Trophoblast cell (in vitro differentiated cells and primary cell): ENCODE measurements around the gene CCDC185.

Experiments used
- DNase-seq, 2 donors: peaks; one replicate each; pipeline ENCODE4 v3.0.0-alpha.2; 2016
- H2AFZ ChIP-seq: 2 replicates; pipeline ENCODE4 v1.6.1; 2013; ENCODE audit warnings: low read length, moderate library complexity, mild to moderate bottlenecking; ENCODE audit not compliant: insufficient read depth, poor library complexity
- H2AK5ac ChIP-seq: 2 replicates; pipeline ENCODE4 v1.6.1; 2013; ENCODE audit warnings: mild to moderate bottlenecking, low read length
- H2BK120ac ChIP-seq: 2 replicates; pipeline ENCODE4 v1.6.1; 2013; ENCODE audit warnings: low read length, mild to moderate bottlenecking, moderate library complexity; ENCODE audit not compliant: insufficient read depth, poor library complexity
- H2BK12ac ChIP-seq: 2 replicates; pipeline ENCODE4 v1.6.1; 2013; ENCODE audit warnings: mild to moderate bottlenecking, low read length, moderate library complexity
- H2BK5ac ChIP-seq: 2 replicates; pipeline ENCODE4 v1.6.1; 2013; ENCODE audit warnings: low read length, low read depth, moderate library complexity, mild to moderate bottlenecking; ENCODE audit not compliant: poor library complexity
- H3K14ac ChIP-seq: 2 replicates; pipeline ENCODE4 v1.6.1; 2013; ENCODE audit warnings: mild to moderate bottlenecking, low read length
- H3K18ac ChIP-seq: 2 replicates; pipeline ENCODE4 v1.6.1; 2013; ENCODE audit warnings: mild to moderate bottlenecking, low read length
- H3K23ac ChIP-seq: 2 replicates; pipeline ENCODE4 v1.6.1; 2013; ENCODE audit warnings: low read length
- H3K27ac ChIP-seq: 2 replicates; pipeline ENCODE4 v1.5.1; 2013; ENCODE audit warnings: low read depth, mild to moderate bottlenecking, inconsistent platforms, low read length, moderate library complexity
- H3K27me3 ChIP-seq: 2 replicates; pipeline ENCODE4 v1.6.1; 2013; ENCODE audit warnings: inconsistent platforms, mild to moderate bottlenecking, low read length, moderate library complexity; ENCODE audit not compliant: insufficient read depth
- H3K36me3 ChIP-seq, 2 experiments: 1 replicate in 1 of 2; 2 replicates in 1 of 2; pipeline ENCODE4 v1.6.1; 2013; ENCODE audit warnings: low read length in 2 of 2, mild to moderate bottlenecking in 2 of 2, moderate library complexity in 1 of 2; ENCODE audit not compliant: insufficient read depth in 2 of 2, control insufficient read depth in 1 of 2
- H3K4ac ChIP-seq: 2 replicates; pipeline ENCODE4 v1.6.1; 2013; ENCODE audit warnings: low read depth, mild to moderate bottlenecking, low read length, moderate library complexity
- H3K4me1 ChIP-seq, 2 experiments: 1 replicate in 1 of 2; 2 replicates in 1 of 2; pipeline ENCODE4 v1.6.1; 2013; ENCODE audit warnings: low read length in 2 of 2, mild to moderate bottlenecking in 2 of 2, moderate library complexity in 1 of 2; ENCODE audit not compliant: insufficient read depth in 2 of 2, control insufficient read depth in 1 of 2
- H3K4me2 ChIP-seq: 2 replicates; pipeline ENCODE4 v1.6.1; 2013; ENCODE audit warnings: inconsistent platforms, mild to moderate bottlenecking, low read length, moderate library complexity
- H3K4me3 ChIP-seq: 2 replicates; pipeline ENCODE4 v1.5.1; 2013; ENCODE audit warnings: mild to moderate bottlenecking, low read depth, low read length, inconsistent platforms
- H3K79me1 ChIP-seq: one replicate; pipeline ENCODE4 v1.6.1; 2013; ENCODE audit warnings: low read length
- H3K79me2 ChIP-seq: 2 replicates; pipeline ENCODE4 v1.6.1; 2013; ENCODE audit warnings: low read length, mild to moderate bottlenecking; ENCODE audit not compliant: control insufficient read depth, insufficient read depth, poor library complexity
- H3K9ac ChIP-seq: 2 replicates; pipeline ENCODE4 v1.6.1; 2013; ENCODE audit warnings: mild to moderate bottlenecking, low read length
- H3K9me3 ChIP-seq: 2 replicates; pipeline ENCODE4 v1.6.1; 2013; ENCODE audit warnings: low read depth, mild to moderate bottlenecking, control low read depth, inconsistent platforms, low read length; ENCODE audit not compliant: insufficient read depth
- H4K12ac ChIP-seq: 2 replicates; pipeline ENCODE4 v1.6.1; 2013; ENCODE audit warnings: low read depth, mild to moderate bottlenecking, low read length, moderate library complexity
- H4K8ac ChIP-seq: 2 replicates; pipeline ENCODE4 v1.6.1; 2013; ENCODE audit warnings: low read depth, mild to moderate bottlenecking, low read length, moderate library complexity
- H4K91ac ChIP-seq: one replicate; pipeline ENCODE4 v1.6.1; 2013; ENCODE audit warnings: low read depth, mild to moderate bottlenecking, low read length, moderate library complexity
- WGBS: extraction: QIAGEN DNeasy Blood & Tissue Kit; methylation state at CpG from one replicate; pipeline ENCODE4 v1.1.7; 2013; ENCODE audit warnings: missing lambda C conversion rate; ENCODE audit not compliant: insufficient read length, insufficient coverage; ENCODE audit errors: extremely low coverage; 5-methylcytosine and 5-hydroxymethylcytosine counted together

The CCDC185 gene

DNA sequence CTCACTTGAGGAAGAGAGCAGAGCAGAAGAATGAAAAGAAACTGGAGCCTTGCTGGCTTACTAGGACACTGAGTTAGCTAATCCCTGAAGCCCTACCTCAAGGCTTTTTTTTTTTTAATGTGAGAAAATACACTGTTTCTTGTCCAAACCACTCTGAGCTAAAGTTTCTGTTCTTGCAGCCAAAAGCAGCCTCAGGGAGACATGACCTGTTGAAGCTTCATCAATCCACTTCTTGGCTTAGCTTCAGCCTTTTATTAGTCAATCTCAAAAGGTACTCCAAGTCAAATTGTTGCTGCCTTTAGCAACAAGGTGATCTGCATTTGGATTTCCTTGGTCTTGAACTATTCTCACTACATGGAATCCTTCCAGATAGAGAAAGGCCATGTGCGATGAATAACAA is 33.7 kb downstream of the CCDC185 start:
- Histone ChIP-seq H3K4me2 (no peak overlapping the region), H2AK5ac (no peak overlapping the region), H3K27me3 (no peaks in the 10 kb centered on the region), H2BK120ac (no peak overlapping the region), H3K4me3 (no peak overlapping the region), H3K4me1 (peaks cover 0 to 3% of the 10 kb centered on the region in 2 experiments), H3K23ac (no peak overlapping the region), H3K27ac (no peak overlapping the region), H3K14ac (no peak overlapping the region), H3K9me3 (peaks cover 2% of the 10 kb centered on the region), H3K79me2 (no peaks in the 10 kb centered on the region), H2AFZ (no peak overlapping the region), H3K79me1 (peaks cover 1% of the 10 kb centered on the region), H3K18ac (no peak overlapping the region), H3K4ac (no peak overlapping the region), H2BK5ac (no peak overlapping the region), H4K12ac (no peak overlapping the region), H2BK12ac (no peak overlapping the region), H3K9ac (no peak overlapping the region), H4K91ac (no peak overlapping the region), H3K36me3 (no peaks in the 10 kb centered on the region), H4K8ac (no peak overlapping the region)
- WGBS, result no CpG with 5 or more reads among the region's 1 CpG
- no peak for DNase-seq

GRCh38 chr1:223429313-223429731 is 36.1 kb downstream of the CCDC185 start:
- no peak overlapping the region for H3K4me3 ChIP-seq
- no peak overlapping the region for H3K4ac ChIP-seq
- no peak overlapping the region for H2BK12ac ChIP-seq
- H3K9me3 ChIP-seq, result peaks cover 2% of the 10 kb centered on the region
- no peak overlapping the region for H2AK5ac ChIP-seq
- H3K79me1 ChIP-seq, result no peaks in the 10 kb centered on the region
- no peak for DNase-seq
- H3K4me2 ChIP-seq, result no peak overlapping the region
- H2AFZ ChIP-seq, result no peak overlapping the region
- no peak overlapping the region for H3K18ac ChIP-seq
- no peaks in the 10 kb centered on the region for H3K27me3 ChIP-seq
- H4K12ac ChIP-seq, result no peak overlapping the region
- H3K4me1 ChIP-seq, result no peaks in the 10 kb centered on the region
- H3K14ac ChIP-seq, result no peak overlapping the region
- H4K91ac ChIP-seq, result no peak overlapping the region
- no peak overlapping the region for H2BK120ac ChIP-seq
- no peak overlapping the region for H3K27ac ChIP-seq
- peak overlapping the region; percentile 34 for H3K9ac ChIP-seq
- no peak overlapping the region for H4K8ac ChIP-seq
- no CpG with 5 or more reads among the region's 2 CpGs for WGBS
- no peak overlapping the region for H3K23ac ChIP-seq
- no peak overlapping the region for H2BK5ac ChIP-seq
- no peaks in the 10 kb centered on the region for H3K79me2 ChIP-seq
- no peaks in the 10 kb centered on the region for H3K36me3 ChIP-seq

DNA sequence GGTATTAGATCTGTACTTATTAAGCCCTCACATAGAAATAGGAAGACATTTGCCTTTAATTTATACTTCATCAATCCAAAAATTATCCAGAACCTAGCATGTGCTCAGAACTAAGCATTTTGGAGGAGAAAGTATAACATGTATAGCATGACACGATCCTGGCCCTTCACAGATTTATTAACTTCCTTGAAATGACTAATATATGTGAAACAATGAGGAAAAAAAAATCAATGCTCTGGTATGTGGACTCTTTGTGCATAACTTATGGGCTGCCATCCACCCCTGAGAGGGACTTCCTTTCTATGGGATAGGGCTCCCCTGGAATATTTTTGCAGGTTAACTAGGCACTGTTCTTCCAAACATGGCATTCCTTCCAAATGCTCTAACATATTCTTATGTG is 36.6 kb downstream of the CCDC185 start:
- H3K9me3 ChIP-seq, result peaks cover 2% of the 10 kb centered on the region
- no peak overlapping the region for H3K27ac ChIP-seq
- H3K23ac ChIP-seq, result no peak overlapping the region
- H3K4me2 ChIP-seq, result no peak overlapping the region
- H2BK5ac ChIP-seq, result no peak overlapping the region
- no peak overlapping the region for H2BK120ac ChIP-seq
- no peak overlapping the region for H3K14ac ChIP-seq
- H2AK5ac ChIP-seq, result no peak overlapping the region
- H3K4me3 ChIP-seq, result no peak overlapping the region
- no peaks in the 10 kb centered on the region for H3K27me3 ChIP-seq
- no peak overlapping the region for H2AFZ ChIP-seq
- no peak overlapping the region for H4K12ac ChIP-seq
- DNase-seq, result no peak
- H3K79me1 ChIP-seq, result no peaks in the 10 kb centered on the region
- no peak overlapping the region for H3K9ac ChIP-seq
- no CpG with 5 or more reads among the region's 1 CpG for WGBS
- H3K4me1 ChIP-seq, result no peaks in the 10 kb centered on the region
- no peak overlapping the region for H2BK12ac ChIP-seq
- no peaks in the 10 kb centered on the region for H3K79me2 ChIP-seq
- H4K8ac ChIP-seq, result no peak overlapping the region
- no peak overlapping the region for H3K18ac ChIP-seq
- H3K36me3 ChIP-seq, result no peaks in the 10 kb centered on the region
- H4K91ac ChIP-seq, result no peak overlapping the region
- no peak overlapping the region for H3K4ac ChIP-seq

GRCh38 chr1:223430236-223430635 is 37.0 kb downstream of the CCDC185 start:
- no peak overlapping the region for H3K9ac ChIP-seq
- no peak overlapping the region for H3K4ac ChIP-seq
- no peak overlapping the region for H4K91ac ChIP-seq
- no peak overlapping the region for H3K27ac ChIP-seq
- no peak overlapping the region for H3K23ac ChIP-seq
- H3K36me3 ChIP-seq, result no peaks in the 10 kb centered on the region
- no peak overlapping the region for H2BK5ac ChIP-seq
- no peak overlapping the region for H2BK120ac ChIP-seq
- H2AK5ac ChIP-seq, result no peak overlapping the region
- no peak overlapping the region for H4K8ac ChIP-seq
- H3K4me2 ChIP-seq, result no peak overlapping the region
- DNase-seq, result no peak
- no peak overlapping the region for H2AFZ ChIP-seq
- no peaks in the 10 kb centered on the region for H3K4me1 ChIP-seq
- H3K4me3 ChIP-seq, result no peak overlapping the region
- H3K9me3 ChIP-seq, result peaks cover 2% of the 10 kb centered on the region
- H3K79me2 ChIP-seq, result no peaks in the 10 kb centered on the region
- H3K79me1 ChIP-seq, result no peaks in the 10 kb centered on the region
- no CpG with 5 or more reads among the region's 1 CpG for WGBS
- no peak overlapping the region for H2BK12ac ChIP-seq
- H3K18ac ChIP-seq, result no peak overlapping the region
- no peaks in the 10 kb centered on the region for H3K27me3 ChIP-seq
- H3K14ac ChIP-seq, result no peak overlapping the region
- H4K12ac ChIP-seq, result no peak overlapping the region
